GM12874 (cell line): ENCODE data around the gene PLCL1.

Experiments used
- TF ChIP-seq, protein P1 (sequence below): IDR thresholded peaks from 2 replicates; pipeline ENCODE4 v1.5.1; 2011; ENCODE audit warnings: low read depth, mild to moderate bottlenecking, control low read depth, low read length, moderate library complexity; ENCODE audit not compliant: insufficient read depth

Gene PLCL1

DNA sequence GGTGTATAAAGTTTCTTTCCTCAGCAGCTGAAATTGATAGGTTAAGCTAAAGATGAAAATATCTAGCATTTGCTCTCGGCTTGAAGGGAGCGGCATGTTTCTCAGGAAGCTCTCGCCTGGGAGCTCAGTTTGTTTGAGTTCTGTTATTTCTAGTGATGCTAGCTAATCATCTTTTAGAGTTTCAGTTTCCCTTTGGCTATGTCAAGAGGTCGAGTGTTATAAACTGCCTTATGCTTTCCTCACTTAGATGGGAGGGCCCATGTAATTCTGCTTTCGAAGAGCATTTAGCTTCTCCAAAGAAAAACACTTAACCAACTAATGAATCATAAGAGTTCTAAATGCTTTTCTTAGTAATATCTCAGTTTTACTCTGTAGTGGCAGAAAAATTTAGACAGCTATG lies 33.6 kb downstream of the PLCL1 start:
- TF ChIP-seq, protein P1, sequence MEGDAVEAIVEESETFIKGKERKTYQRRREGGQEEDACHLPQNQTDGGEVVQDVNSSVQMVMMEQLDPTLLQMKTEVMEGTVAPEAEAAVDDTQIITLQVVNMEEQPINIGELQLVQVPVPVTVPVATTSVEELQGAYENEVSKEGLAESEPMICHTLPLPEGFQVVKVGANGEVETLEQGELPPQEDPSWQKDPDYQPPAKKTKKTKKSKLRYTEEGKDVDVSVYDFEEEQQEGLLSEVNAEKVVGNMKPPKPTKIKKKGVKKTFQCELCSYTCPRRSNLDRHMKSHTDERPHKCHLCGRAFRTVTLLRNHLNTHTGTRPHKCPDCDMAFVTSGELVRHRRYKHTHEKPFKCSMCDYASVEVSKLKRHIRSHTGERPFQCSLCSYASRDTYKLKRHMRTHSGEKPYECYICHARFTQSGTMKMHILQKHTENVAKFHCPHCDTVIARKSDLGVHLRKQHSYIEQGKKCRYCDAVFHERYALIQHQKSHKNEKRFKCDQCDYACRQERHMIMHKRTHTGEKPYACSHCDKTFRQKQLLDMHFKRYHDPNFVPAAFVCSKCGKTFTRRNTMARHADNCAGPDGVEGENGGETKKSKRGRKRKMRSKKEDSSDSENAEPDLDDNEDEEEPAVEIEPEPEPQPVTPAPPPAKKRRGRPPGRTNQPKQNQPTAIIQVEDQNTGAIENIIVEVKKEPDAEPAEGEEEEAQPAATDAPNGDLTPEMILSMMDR, result no peak

- TF ChIP-seq, protein P1, result no peak
Observed at GRCh38 chr2:197838579-197838978, 34.2 kb downstream of the PLCL1 start.

- TF ChIP-seq, protein P1, result no peak
Observed at GRCh38 chr2:197839327-197839726, 34.9 kb downstream of the PLCL1 start.

GRCh38 chr2:197839856-197840255 lies 35.5 kb downstream of the PLCL1 start:
- TF ChIP-seq, protein P1, result no peak

DNA sequence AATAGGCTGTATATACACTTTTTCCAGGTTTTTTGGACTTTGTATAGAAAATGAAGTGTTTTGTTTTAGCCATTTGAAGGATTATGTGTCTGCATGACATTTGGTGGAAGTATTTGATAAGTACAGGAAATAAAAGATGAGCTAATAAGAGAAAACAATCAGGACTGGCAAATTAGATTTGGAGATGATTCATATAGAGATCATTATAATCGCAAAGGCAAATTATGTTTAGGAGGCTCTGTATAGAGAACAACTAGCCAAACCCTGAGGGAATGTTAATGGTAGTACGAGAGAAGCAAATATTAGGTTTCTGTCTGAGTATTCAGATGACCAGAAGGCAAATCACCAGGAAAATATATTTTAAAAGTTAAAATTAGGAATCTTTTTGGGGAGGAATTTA lies 41.7 kb downstream of the PLCL1 start:
- TF ChIP-seq, protein P1, result no peak

- TF ChIP-seq, protein P1, result no peak
Observed at GRCh38 chr2:197846777-197847176, 42.4 kb downstream of the PLCL1 start.

DNA sequence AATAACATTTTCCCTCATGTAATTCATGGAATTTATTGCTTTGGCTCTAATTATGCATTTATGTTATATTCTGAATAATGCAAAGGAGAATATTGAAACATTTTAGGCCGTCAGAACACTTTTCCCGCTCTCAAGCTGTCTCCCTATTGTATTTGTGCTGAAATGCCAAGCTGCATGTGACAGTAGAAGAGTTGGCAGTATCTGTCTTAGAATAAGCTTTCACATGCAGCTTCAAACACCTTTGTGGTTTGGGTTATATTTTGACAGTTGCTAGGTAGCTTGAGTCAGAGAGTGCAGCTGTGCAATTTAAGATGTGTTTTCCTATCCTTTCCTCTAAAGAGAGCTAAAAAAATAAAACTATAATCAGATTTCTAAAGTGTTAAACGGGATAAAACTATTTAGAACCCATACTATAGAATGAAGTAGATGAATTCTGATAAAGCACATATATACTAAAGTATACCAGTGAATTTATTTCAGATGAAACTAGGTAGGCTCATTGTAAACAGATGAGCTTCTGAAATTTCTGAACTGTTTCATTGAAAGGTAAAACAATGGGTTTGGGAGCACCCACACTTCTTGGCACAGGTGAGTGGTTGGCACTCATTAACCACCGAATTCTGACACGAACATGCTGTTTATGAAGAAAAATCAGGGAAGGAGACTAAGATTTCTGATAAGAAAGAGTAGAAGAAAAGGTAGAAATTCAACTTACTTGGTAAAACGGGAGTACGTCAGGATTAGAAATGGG lies 43.4 kb downstream of the PLCL1 start:
- TF ChIP-seq, protein P1, result no peak
